ENCODE data around the gene FXYD2. TPM values are rescaled to one million over a fixed set of nuclear protein-coding genes. Genes with fewer than 3 reads are reported as not detected.

FXYD2 gene
- total RNA-seq, 2 donors from 2014 or later = 3.0 TPM

- Mint-ChIP-seq H3K27me3 (ENCODE audit: insufficient read depth) (peaks cover 2% of the 10 kb centered on the region), H3K9me3 (no peaks in the 10 kb centered on the region), H3K36me3 (ENCODE audit: low read depth) (peaks cover 7% of the 10 kb centered on the region), H3K4me3 (no peak overlapping the region), H3K4me1 (peaks cover 8% of the 10 kb centered on the region), H3K27ac (no peak overlapping the region)
- Histone ChIP-seq H3K36me3 (ENCODE audit: control insufficient read depth, insufficient read depth, low read length) (peaks cover 28% of the 10 kb centered on the region), H3K9me3 (ENCODE audit: control insufficient read depth, low read length) (no peaks in the 10 kb centered on the region), H3K4me3 (ENCODE audit: low read length) (no peak overlapping the region), H3K9ac (ENCODE audit: extremely low read depth, low read length, poor library complexity, severe bottlenecking) (no peak overlapping the region), H3K27ac (ENCODE audit: low read depth, low read length) (no peak overlapping the region), H3K27me3 (ENCODE audit: control insufficient read depth, insufficient read depth, low read length, poor library complexity, severe bottlenecking) (no peaks in the 10 kb centered on the region), H3K4me1 (ENCODE audit: control insufficient read depth, insufficient read depth, low read length) (no peaks in the 10 kb centered on the region)
- no peak for TF ChIP-seq CTCF (conservative IDR thresholded peaks at IDR 0.05)
- peak; percentile 47 for DNase-seq
- WGBS, 2 experiments (ENCODE audit: insufficient coverage in 1 of 2, insufficient read length in 1 of 2) = 78 to 89% methylated on average over 11 to 18 of the region's 18 CpGs
Observed at GRCh38 chr11:117837070-117837776, 12.7 kb upstream of the FXYD2 start.

- Histone ChIP-seq H3K27ac (ENCODE audit: low read depth, low read length) (no peak overlapping the region), H3K4me3 (ENCODE audit: low read length) (no peak overlapping the region), H3K9me3 (ENCODE audit: control insufficient read depth, low read length) (no peaks in the 10 kb centered on the region), H3K36me3 (ENCODE audit: control insufficient read depth, insufficient read depth, low read length) (peaks cover 23% of the 10 kb centered on the region), H3K9ac (ENCODE audit: extremely low read depth, low read length, poor library complexity, severe bottlenecking) (no peak overlapping the region), H3K27me3 (ENCODE audit: control insufficient read depth, insufficient read depth, low read length, poor library complexity, severe bottlenecking) (no peaks in the 10 kb centered on the region), H3K4me1 (ENCODE audit: control insufficient read depth, insufficient read depth, low read length) (no peaks in the 10 kb centered on the region)
- DNase-seq = peak; percentile 41
- H3K27ac Mint-ChIP-seq = no peak overlapping the region
- peaks cover 10% of the 10 kb centered on the region for H3K4me1 Mint-ChIP-seq
- TF ChIP-seq CTCF (conservative IDR thresholded peaks at IDR 0.05) = no peak
- no peaks in the 10 kb centered on the region for H3K9me3 Mint-ChIP-seq
- 79 to 91% methylated on average over 3 to 14 of the region's 14 CpGs for WGBS, 2 experiments (ENCODE audit: insufficient coverage in 1 of 2, insufficient read length in 1 of 2)
- H3K27me3 Mint-ChIP-seq (ENCODE audit: insufficient read depth) = peaks cover 2% of the 10 kb centered on the region
- H3K36me3 Mint-ChIP-seq (ENCODE audit: low read depth) = peaks cover 7% of the 10 kb centered on the region
- H3K4me3 Mint-ChIP-seq = no peak overlapping the region
Observed at GRCh38 chr11:117836077-117836960, 11.8 kb upstream of the FXYD2 start.

- TF ChIP-seq CTCF (conservative IDR thresholded peaks at IDR 0.05) = no peak
- DNase-seq = no peak
Observed at GRCh38 chr11:117835576-117835975, 11.0 kb upstream of the FXYD2 start.

More at GRCh38 chr11:117835576-117835975, 11.0 kb upstream of the FXYD2 start:
- H3K36me3 ChIP-seq (ENCODE audit: control insufficient read depth, insufficient read depth, low read length) = peaks cover 17% of the 10 kb centered on the region
- H3K9me3 ChIP-seq (ENCODE audit: control insufficient read depth, low read length) = no peaks in the 10 kb centered on the region
- Mint-ChIP-seq H3K4me1 (peaks cover 17% of the 10 kb centered on the region), H3K4me3 (no peak overlapping the region), H3K27me3 (ENCODE audit: insufficient read depth) (peaks cover 2% of the 10 kb centered on the region), H3K27ac (no peak overlapping the region), H3K9me3 (no peaks in the 10 kb centered on the region), H3K36me3 (ENCODE audit: low read depth) (peaks cover 7% of the 10 kb centered on the region)
- no peak overlapping the region for H3K9ac ChIP-seq (ENCODE audit: extremely low read depth, low read length, poor library complexity, severe bottlenecking)
- no peaks in the 10 kb centered on the region for H3K27me3 ChIP-seq (ENCODE audit: control insufficient read depth, insufficient read depth, low read length, poor library complexity, severe bottlenecking)
- H3K4me3 ChIP-seq (ENCODE audit: low read length) = no peak overlapping the region
- 96 to 98% methylated on average over 7 to 8 of the region's 8 CpGs for WGBS, 2 experiments (ENCODE audit: insufficient coverage in 1 of 2, insufficient read length in 1 of 2)
- no peaks in the 10 kb centered on the region for H3K4me1 ChIP-seq (ENCODE audit: control insufficient read depth, insufficient read depth, low read length)
- H3K27ac ChIP-seq (ENCODE audit: low read depth, low read length) = no peak overlapping the region
